Astrocyte of the spinal cord (primary cell): ENCODE measurements around the gene SLC9A2.

ENCODE experiments used
- DNase-seq: peaks from one replicate; pipeline ENCODE4 v3.0.0; 2011; ENCODE audit warnings: low read depth, low spot score
- H3K4me3 ChIP-seq: 2 replicates; pipeline ENCODE4 v1.5.1; 2011; ENCODE audit warnings: low read depth, mild to moderate bottlenecking, low read length, moderate library complexity
- in situ Hi-C: cut with HindIII; loops from 2 replicates; pipeline ENCODE4 v1.10.0; 2017; ENCODE audit warnings: low sequenced_read_pairs
- TF ChIP-seq, protein P1 (sequence below): IDR thresholded peaks from 2 replicates; pipeline ENCODE4 v1.5.1; 2012; ENCODE audit warnings: low read depth, mild to moderate bottlenecking, low read length, inconsistent platforms

The SLC9A2 gene

DNA sequence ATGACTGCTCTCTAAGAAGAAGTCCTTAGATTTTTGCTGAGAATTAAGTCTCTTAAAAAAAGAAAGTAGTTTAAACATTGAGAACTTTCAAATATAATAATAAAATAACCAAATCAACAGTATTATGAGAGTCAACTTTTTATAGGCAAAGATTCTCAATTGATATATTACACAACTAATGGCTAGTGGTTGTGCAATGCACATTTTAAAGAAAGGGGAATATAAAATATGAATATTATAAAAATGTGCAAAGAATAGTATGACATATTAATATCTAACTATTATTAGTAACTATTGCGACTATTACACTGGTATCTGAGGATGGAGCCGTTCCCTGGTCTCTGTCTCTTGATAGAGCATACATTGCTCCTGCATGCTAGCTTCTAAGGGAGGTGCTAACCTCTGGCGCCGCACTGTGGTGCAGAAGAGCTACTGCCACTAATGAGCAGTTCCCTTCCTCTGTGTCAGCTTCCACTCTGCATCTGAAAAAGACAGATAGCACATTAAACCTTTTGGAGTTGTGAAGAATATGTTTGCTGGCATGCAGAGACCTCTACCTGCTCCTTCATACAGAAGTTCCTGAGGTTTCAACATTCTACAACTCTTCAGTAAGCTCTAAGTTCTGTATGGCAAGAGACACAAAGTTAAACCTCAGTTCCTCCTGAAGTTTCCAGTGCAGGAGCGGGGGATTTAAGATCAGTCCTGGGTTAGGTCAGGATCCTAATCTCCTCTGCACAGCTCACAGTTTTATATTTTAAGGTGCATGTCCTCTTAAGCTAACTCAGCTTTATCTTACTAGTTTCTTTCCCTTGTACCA is 3.5 kb upstream of the SLC9A2 start:
- TF ChIP-seq, protein P1, sequence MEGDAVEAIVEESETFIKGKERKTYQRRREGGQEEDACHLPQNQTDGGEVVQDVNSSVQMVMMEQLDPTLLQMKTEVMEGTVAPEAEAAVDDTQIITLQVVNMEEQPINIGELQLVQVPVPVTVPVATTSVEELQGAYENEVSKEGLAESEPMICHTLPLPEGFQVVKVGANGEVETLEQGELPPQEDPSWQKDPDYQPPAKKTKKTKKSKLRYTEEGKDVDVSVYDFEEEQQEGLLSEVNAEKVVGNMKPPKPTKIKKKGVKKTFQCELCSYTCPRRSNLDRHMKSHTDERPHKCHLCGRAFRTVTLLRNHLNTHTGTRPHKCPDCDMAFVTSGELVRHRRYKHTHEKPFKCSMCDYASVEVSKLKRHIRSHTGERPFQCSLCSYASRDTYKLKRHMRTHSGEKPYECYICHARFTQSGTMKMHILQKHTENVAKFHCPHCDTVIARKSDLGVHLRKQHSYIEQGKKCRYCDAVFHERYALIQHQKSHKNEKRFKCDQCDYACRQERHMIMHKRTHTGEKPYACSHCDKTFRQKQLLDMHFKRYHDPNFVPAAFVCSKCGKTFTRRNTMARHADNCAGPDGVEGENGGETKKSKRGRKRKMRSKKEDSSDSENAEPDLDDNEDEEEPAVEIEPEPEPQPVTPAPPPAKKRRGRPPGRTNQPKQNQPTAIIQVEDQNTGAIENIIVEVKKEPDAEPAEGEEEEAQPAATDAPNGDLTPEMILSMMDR = peak; percentile 100
- DNase-seq = peak; percentile 64
- in situ Hi-C loops = no loop called here
- no peak overlapping the region for H3K4me3 ChIP-seq

DNA sequence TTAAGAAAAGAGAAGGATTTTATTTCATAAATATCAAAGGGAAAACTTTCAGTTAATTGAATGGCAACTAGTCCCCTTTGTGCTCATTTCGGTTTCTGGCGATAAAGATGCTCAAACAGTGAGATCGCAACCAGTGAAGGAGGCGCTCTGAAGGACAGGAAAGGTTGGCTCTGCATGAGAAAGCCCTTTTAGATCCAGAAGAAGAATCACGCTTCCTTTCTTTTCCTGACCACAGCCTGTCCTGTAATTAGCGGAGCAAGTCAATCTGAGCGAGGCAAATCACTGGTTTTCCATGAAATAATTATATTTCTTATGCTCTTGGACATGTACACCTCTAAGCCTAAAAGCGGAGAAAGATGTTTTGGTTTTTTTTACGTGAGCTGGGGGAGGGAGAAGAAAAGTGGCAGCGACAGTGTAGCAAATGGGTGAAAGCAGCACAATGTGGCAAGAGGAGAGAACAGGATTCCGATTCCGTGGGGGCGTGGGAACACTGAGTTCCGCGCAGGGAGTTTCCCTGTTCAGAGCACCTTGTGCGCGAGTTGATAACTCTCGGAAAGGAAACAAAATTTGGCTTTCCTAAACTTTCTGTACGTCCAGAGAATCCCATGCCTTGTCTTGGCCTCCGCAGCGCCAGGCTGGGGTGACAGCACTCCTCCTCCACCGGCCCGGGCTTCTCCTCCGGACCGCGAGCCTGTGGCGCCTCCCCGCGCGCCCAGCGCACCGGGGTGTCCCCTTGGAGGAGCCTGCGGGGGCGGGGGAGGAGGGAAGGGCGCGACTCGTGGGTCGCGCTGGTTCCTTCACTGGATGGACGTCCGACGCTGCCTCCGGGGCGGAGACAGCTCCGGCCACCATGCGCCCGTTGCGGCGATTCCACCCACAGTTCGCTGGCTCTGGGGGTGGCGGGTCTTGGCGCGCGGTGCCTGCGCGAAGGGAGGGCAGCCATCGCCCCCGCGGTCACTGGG is 620 bp upstream of the SLC9A2 start:
- peak; percentile 13 for DNase-seq
- TF ChIP-seq, protein P1 = no peak
- H3K4me3 ChIP-seq = peak overlapping the region; percentile 22
- in situ Hi-C loops = no loop called here

DNA sequence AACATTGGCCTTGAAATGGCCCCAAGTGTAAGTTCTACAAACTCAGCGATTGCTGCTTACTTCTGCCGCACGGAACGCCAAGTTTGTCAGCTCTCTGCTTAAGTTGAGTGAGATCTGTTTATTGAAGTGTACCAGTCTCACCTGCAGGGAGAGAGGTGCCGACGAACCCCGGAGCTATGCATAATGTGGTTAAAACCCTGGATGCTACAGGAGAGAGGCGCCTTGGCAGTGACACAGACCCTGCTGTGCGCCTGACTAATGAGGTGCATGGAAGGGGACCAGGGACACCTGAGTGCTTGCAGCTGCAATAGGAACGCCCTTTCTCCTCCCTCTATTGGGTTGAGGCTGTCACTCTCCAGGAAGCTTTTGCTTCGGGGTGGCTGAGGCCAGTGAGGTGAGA is 979 bp downstream of the SLC9A2 start:
- TF ChIP-seq, protein P1 = no peak
- in situ Hi-C loops = no loop called here
- H3K4me3 ChIP-seq = no peak overlapping the region
- no peak for DNase-seq

DNA sequence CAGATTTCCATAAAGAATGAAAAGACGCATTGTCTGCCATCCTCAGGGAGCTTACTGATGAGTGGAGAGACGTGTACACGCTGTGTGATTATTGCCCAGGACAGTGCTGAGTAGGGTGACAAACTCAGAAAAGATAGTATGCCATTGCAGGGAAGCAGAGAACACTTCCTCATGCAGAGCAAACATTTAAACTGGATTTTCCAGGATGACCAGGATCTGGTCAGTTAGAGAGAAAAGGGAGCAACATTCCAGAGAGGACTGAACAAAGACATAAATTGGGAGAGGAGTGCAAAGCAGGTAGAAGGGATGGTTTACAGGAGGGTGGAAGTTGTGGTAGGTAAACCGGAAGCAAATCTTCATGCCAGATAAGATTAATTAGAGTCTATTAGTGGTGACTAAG is 2.3 kb downstream of the SLC9A2 start:
- H3K4me3 ChIP-seq = no peak overlapping the region
- TF ChIP-seq, protein P1 = no peak
- in situ Hi-C loops = no loop called here
- DNase-seq = no peak

DNA sequence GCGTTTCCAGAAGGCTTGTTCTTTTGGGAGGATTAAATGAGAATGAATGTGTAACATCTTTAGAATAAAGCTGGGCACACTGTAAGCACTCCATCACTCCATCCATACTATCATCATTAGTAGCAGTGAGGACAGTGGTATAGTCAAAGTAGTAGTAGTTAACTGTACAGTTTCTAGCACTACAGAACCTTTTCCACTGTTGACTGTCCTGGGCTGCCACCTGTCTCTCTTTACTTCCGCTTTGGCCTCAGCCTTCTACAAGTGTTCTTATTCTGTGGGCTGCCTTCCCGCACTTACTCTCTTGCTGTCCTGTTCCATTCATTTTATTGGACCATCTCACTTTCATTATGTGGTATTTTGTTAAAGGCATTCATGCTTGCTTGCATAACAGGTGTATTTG is 3.3 kb downstream of the SLC9A2 start:
- no peak for DNase-seq
- no peak overlapping the region for H3K4me3 ChIP-seq
- in situ Hi-C loops = no loop called here
- TF ChIP-seq, protein P1 = no peak

DNA sequence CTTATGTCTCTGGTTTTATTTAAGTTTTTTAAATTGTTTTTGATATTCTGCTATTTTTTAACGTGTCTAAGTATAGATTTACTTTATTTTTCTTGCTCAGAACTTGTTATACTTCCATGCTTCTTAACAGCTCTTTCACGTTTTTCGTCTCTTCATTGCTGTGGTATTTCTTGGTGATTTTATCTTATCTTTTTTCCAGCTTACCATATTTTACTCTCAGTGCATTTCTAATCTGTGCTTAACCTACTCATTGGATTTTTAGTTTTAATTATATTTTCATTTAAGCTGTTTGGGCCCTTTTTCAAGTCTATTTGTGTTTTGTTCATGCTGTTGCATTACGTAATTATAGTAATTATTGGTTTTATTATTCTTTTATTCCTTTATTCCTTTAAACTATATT is 11.1 kb downstream of the SLC9A2 start:
- H3K4me3 ChIP-seq = no peak overlapping the region
- in situ Hi-C loops = no loop called here
- DNase-seq = no peak
- TF ChIP-seq, protein P1 = no peak
